HCT116 (cell line): ENCODE results near the gene TDRD3. TPM values are rescaled to one million over a fixed set of nuclear protein-coding genes. Genes with fewer than 3 reads are reported as not detected.
A peak's percentile ranks its signal among the peaks of the same experiment; 100 is the strongest.

Experiments used
- ATAC-seq: fragments of 200-7000 bp; cut with Tn5 transposase; 2 replicates; pipeline ENCODE4 v1.9.1; 2020; ENCODE audit warnings: mild to moderate bottlenecking, moderate library complexity
- BruUV-seq: library from RNA; stranded (reverse); fragments of 400-500 nt; replicated peaks from 2 replicates; lab custom pipeline; 2021; lab: Mats Ljungman, UMichigan
- CTCF ChIA-PET: fragments of 300-600 bp; sonication (Branson Sonifier 250); formaldehyde crosslinking; loops from one replicate; lab custom pipeline; 2021; ENCODE audit warnings: antibody characterized with exemption; lab: Charles Lee
- POLR2A ChIA-PET: fragments of 300-600, 350-600 bp; sonication (Branson Sonifier 250); formaldehyde crosslinking; loops from one replicate; lab custom pipeline; 2021; ENCODE audit warnings: antibody characterized with exemption; lab: Charles Lee
- RAD21 ChIA-PET, 2 experiments: fragments of 300-600 bp; sonication (Branson Sonifier 250); formaldehyde crosslinking; loops; one replicate each; lab custom pipeline; 2023; ENCODE audit warnings: low total read pairs in 2 of 2; ENCODE audit not compliant: uncharacterized antibody in 2 of 2, unreplicated experiment in 2 of 2, low non-redundant PET in 1 of 2; lab: Charles Lee
- DNase-seq: peaks from one replicate; pipeline ENCODE4 v3.0.0-alpha.2; 2010; ENCODE audit warnings: low read depth, low spot score
- H2AFZ ChIP-seq: fragments of 200-600 bp; shearing (Covaris generic), sonication (generic); 2 replicates; pipeline ENCODE4 v1.6.1; 2017; ENCODE audit warnings: low read depth, mixed run types, mixed read lengths, antibody characterized with exemption, low read length; ENCODE audit not compliant: poor library complexity, severe bottlenecking
- H3K27ac ChIP-seq: 2 replicates; pipeline ENCODE4 v1.5.1; 2012; ENCODE audit warnings: low read depth, low read length
- H3K27me3 ChIP-seq: fragments of 200-600 bp; sonication (generic); 2 replicates; pipeline ENCODE4 v1.6.1; 2016; ENCODE audit warnings: mixed run types, low read length, mixed read lengths; ENCODE audit not compliant: insufficient read depth
- H3K36me3 ChIP-seq, 2 experiments: fragments of 200-500 bp in 1 of 2; fragments of 200-600 bp in 1 of 2; sonication (Bioruptor generic) in 1 of 2; sonication (generic) in 1 of 2; 2 replicates each; pipeline versions ENCODE4 v1.5.1 to v1.6.1; 2014 to 2016; ENCODE audit warnings: low read length in 2 of 2, inconsistent platforms in 1 of 2, mixed read lengths in 1 of 2, mixed run types in 1 of 2; ENCODE audit not compliant: insufficient read depth in 2 of 2, control insufficient read depth in 1 of 2
- H3K4me1 ChIP-seq, 2 experiments: fragments of 200-600 bp in 1 of 2; sonication (generic) in 1 of 2; 2 replicates each; pipeline versions ENCODE4 v1.5.1 to v1.6.1; 2012 to 2017; ENCODE audit warnings: low read length in 2 of 2, inconsistent platforms in 1 of 2, mild to moderate bottlenecking in 1 of 2, mixed read lengths in 1 of 2, mixed run types in 1 of 2, moderate library complexity in 1 of 2; ENCODE audit not compliant: insufficient read depth in 2 of 2, control insufficient read depth in 1 of 2
- H3K4me2 ChIP-seq: fragments of 200-600 bp; sonication (generic); 2 replicates; pipeline ENCODE4 v1.6.1; 2017; ENCODE audit warnings: mixed run types, low read length, mixed read lengths
- H3K4me3 ChIP-seq, 2 experiments: fragments of 200-600 bp in 1 of 2; sonication (generic) in 1 of 2; replicated peaks in 1 of 2; 2 replicates each; pipeline ENCODE4 v1.5.1; 2011 to 2016; ENCODE audit warnings: low read length in 2 of 2, control low read depth in 1 of 2, low read depth in 1 of 2, mild to moderate bottlenecking in 1 of 2, mixed read lengths in 1 of 2, mixed run types in 1 of 2
- H3K79me2 ChIP-seq: fragments of 200-600 bp; sonication (generic); 2 replicates; pipeline ENCODE4 v1.6.1; 2017; ENCODE audit warnings: mild to moderate bottlenecking, mixed run types, low read length, moderate library complexity, mixed read lengths; ENCODE audit not compliant: insufficient read depth
- H3K9ac ChIP-seq: fragments of 200-600 bp; sonication (generic); 2 replicates; pipeline ENCODE4 v1.6.1; 2016; ENCODE audit warnings: low read length, mixed read lengths
- H3K9me2 ChIP-seq: fragments of 200-600 bp; sonication (generic), shearing (Covaris generic); 2 replicates; pipeline ENCODE4 v1.6.1; 2017; ENCODE audit warnings: mixed run types, mild to moderate bottlenecking, moderate library complexity; ENCODE audit not compliant: insufficient read depth
- H3K9me3 ChIP-seq, 2 experiments: fragments of 200-500 bp in 1 of 2; fragments of 200-600 bp in 1 of 2; sonication (Bioruptor generic) in 1 of 2; sonication (generic) in 1 of 2; 2 replicates each; pipeline ENCODE4 v1.6.1; 2014 to 2017; ENCODE audit warnings: low read length in 2 of 2, mixed read lengths in 2 of 2, inconsistent platforms in 1 of 2, low read depth in 1 of 2, mild to moderate bottlenecking in 1 of 2, mixed run types in 1 of 2, moderate library complexity in 1 of 2; ENCODE audit not compliant: control insufficient read depth in 1 of 2, insufficient read depth in 1 of 2
- H4K20me1 ChIP-seq: fragments of 200-600 bp; sonication (generic), shearing (Covaris generic); 2 replicates; pipeline ENCODE4 v1.6.1; 2017; ENCODE audit warnings: mixed run types, mild to moderate bottlenecking, moderate library complexity; ENCODE audit not compliant: insufficient read depth
- ATF3 ChIP-seq: IDR thresholded peaks from 2 replicates; pipeline ENCODE4 v1.6.1; 2012
- CBX3 ChIP-seq: IDR thresholded peaks from 2 replicates; pipeline ENCODE4 v1.6.1; 2012; ENCODE audit warnings: low read depth
- CEBPB ChIP-seq: IDR thresholded peaks from 2 replicates; pipeline ENCODE4 v1.6.1; 2012; ENCODE audit warnings: low read depth
- ELF1 ChIP-seq: IDR thresholded peaks from 2 replicates; pipeline ENCODE4 v1.6.1; 2012; ENCODE audit warnings: low read depth, borderline replicate concordance
- EZH2 ChIP-seq: fragments of 200-600 bp; sonication (generic); IDR thresholded peaks from 2 replicates; pipeline ENCODE4 v1.6.1; 2017; ENCODE audit warnings: antibody characterized with exemption, mixed run types
- JUND ChIP-seq: IDR thresholded peaks from 2 replicates; pipeline ENCODE4 v1.6.1; 2012
- MAX ChIP-seq: IDR thresholded peaks from 2 replicates; pipeline ENCODE4 v1.6.1; 2012
- RAD21 ChIP-seq: IDR thresholded peaks from 2 replicates; pipeline ENCODE4 v1.6.1; 2012; ENCODE audit warnings: low read depth, mild to moderate bottlenecking
- SP1 ChIP-seq: IDR thresholded peaks from 2 replicates; pipeline ENCODE4 v1.6.1; 2012; ENCODE audit warnings: low read depth
- YY1 ChIP-seq: IDR thresholded peaks from 2 replicates; pipeline ENCODE4 v1.6.1; 2011; ENCODE audit warnings: low read length, low read depth, moderate library complexity, mild to moderate bottlenecking; ENCODE audit not compliant: insufficient replicate concordance; ENCODE audit errors: extremely low read depth
- ZBTB33 ChIP-seq: IDR thresholded peaks from 2 replicates; pipeline ENCODE4 v1.6.1; 2011; ENCODE audit warnings: mild to moderate bottlenecking, low read length, moderate library complexity; ENCODE audit not compliant: insufficient replicate concordance; ENCODE audit errors: extremely low read depth
- ZNF274 ChIP-seq: fragments of 200-500 bp; sonication (Bioruptor generic); IDR thresholded peaks from 2 replicates; pipeline ENCODE4 v1.6.1; 2014; ENCODE audit warnings: mild to moderate bottlenecking, low read depth, low read length, inconsistent platforms
- intact Hi-C: fragments of 100-400 bp; cut with micrococcal nuclease; formaldehyde crosslinking; loops from 2 replicates; pipeline ENCODE4 v1.10.0; 2022
- total RNA-seq: library from RNA; stranded (reverse); gene quantifications from one replicate; pipeline ENCODE4 v1.2.1, GENCODE V29; 2021; ENCODE audit not compliant: unreplicated experiment
- TF ChIP-seq, protein P1 (sequence below), 3 experiments: fragments of 200-600 bp in 1 of 3; sonication (generic) in 1 of 3; IDR thresholded peaks in 2 of 3; conservative IDR thresholded peaks in 1 of 3; 2 replicates each; pipeline ENCODE4 v1.5.1; 2012 to 2017; ENCODE audit warnings: low read depth in 2 of 3, low read length in 2 of 3, antibody characterized with exemption in 1 of 3, borderline replicate concordance in 1 of 3, control low read depth in 1 of 3, mild to moderate bottlenecking in 1 of 3, mixed read lengths in 1 of 3, mixed run types in 1 of 3, moderate library complexity in 1 of 3; ENCODE audit not compliant: insufficient read depth in 1 of 3

TDRD3 gene
- total RNA-seq, 1 experiment from 2014 or later: 16.9 TPM

GRCh38 chr13:60575142-60575541, 178.1 kb downstream of the TDRD3 start:
- Histone ChIP-seq H3K9me3 (no peaks in the 10 kb centered on the region), H4K20me1 (no peaks in the 10 kb centered on the region), H3K36me3 (no peaks in the 10 kb centered on the region), H3K4me3 (no peak overlapping the region), H3K79me2 (no peaks in the 10 kb centered on the region), H3K4me1 (peaks cover 3 to 11% of the 10 kb centered on the region in 2 experiments; a peak in 3 of 4 replicates), H3K9ac (no peak overlapping the region), H2AFZ (no peak overlapping the region), H3K9me2 (no peaks in the 10 kb centered on the region), H3K27ac (no peak overlapping the region), H3K4me2 (no peak overlapping the region), H3K27me3 (no peaks in the 10 kb centered on the region)
- BruUV-seq: TSS peak; percentile 33
- ChIA-PET POLR2A (no interaction called here), CTCF (interaction anchor here (1.6 kb wide), 1 partner anchor 43 kb away, joined by 4 read pairs; no protein-coding TSS in a partner anchor), RAD21 (no interaction called here)
- intact Hi-C loops: no loop called here
- no peak for TF ChIP-seq ATF3
- no peak for TF ChIP-seq YY1
- no peak for TF ChIP-seq SP1
- TF ChIP-seq ZBTB33: no peak
- TF ChIP-seq CBX3: no peak
- TF ChIP-seq CEBPB: no peak
- TF ChIP-seq JUND: no peak
- TF ChIP-seq, protein P1, sequence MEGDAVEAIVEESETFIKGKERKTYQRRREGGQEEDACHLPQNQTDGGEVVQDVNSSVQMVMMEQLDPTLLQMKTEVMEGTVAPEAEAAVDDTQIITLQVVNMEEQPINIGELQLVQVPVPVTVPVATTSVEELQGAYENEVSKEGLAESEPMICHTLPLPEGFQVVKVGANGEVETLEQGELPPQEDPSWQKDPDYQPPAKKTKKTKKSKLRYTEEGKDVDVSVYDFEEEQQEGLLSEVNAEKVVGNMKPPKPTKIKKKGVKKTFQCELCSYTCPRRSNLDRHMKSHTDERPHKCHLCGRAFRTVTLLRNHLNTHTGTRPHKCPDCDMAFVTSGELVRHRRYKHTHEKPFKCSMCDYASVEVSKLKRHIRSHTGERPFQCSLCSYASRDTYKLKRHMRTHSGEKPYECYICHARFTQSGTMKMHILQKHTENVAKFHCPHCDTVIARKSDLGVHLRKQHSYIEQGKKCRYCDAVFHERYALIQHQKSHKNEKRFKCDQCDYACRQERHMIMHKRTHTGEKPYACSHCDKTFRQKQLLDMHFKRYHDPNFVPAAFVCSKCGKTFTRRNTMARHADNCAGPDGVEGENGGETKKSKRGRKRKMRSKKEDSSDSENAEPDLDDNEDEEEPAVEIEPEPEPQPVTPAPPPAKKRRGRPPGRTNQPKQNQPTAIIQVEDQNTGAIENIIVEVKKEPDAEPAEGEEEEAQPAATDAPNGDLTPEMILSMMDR (IDR thresholded peaks at IDR 0.05 in 2 of 3, conservative IDR thresholded peaks at IDR 0.05 in 1 of 3; ENCODE audit: borderline replicate concordance in 1 of 3, insufficient read depth in 1 of 3, low read depth in 2 of 3, low read length in 2 of 3): no peak
- TF ChIP-seq EZH2: no peak
- TF ChIP-seq ELF1: no peak
- TF ChIP-seq RAD21: no peak
- no peak for TF ChIP-seq MAX
- no peak for TF ChIP-seq ZNF274
- DNase-seq: no peak
- ATAC-seq: no peak
